ENCODE results near the gene TOMM20.

- TF ChIP-seq POLR2AphosphoS5 (IDR thresholded peaks at IDR 0.05; ENCODE audit: borderline replicate concordance, low read depth, low read length): no peak
- TF ChIP-seq EZH2 (IDR thresholded peaks at IDR 0.05): no peak
These were observed 4.4 kb upstream of the TOMM20 start for GRCh38 chr1:235133086-235133485.

Data from SK-N-MC (cell line).